H1 (cell line): ENCODE measurements around the gene RAPGEF5.

Source experiments
- SIN3A ChIP-seq, 2 experiments: IDR thresholded peaks in 1 of 2; conservative IDR thresholded peaks in 1 of 2; 2 replicates each; pipeline ENCODE4 v1.6.1; 2011 to 2012; ENCODE audit warnings: low read length in 2 of 2, improper control_type of control experiment in 1 of 2, low read depth in 1 of 2, mild to moderate bottlenecking in 1 of 2
- SUZ12 ChIP-seq: fragments of 200-600 bp; sonication (generic); IDR thresholded peaks from 2 replicates; pipeline ENCODE4 v1.6.1; 2012; ENCODE audit warnings: mild to moderate bottlenecking, inconsistent platforms, low read length, moderate library complexity, mixed read lengths
- ZNF274 ChIP-seq: IDR thresholded peaks from 2 replicates; pipeline ENCODE4 v1.7.0; 2012; ENCODE audit warnings: low read length, borderline replicate concordance; ENCODE audit errors: extremely low read depth
- TF ChIP-seq, protein P1 (sequence below): IDR thresholded peaks from 2 replicates; pipeline ENCODE4 v1.6.1; 2012; ENCODE audit warnings: inconsistent platforms

DNA sequence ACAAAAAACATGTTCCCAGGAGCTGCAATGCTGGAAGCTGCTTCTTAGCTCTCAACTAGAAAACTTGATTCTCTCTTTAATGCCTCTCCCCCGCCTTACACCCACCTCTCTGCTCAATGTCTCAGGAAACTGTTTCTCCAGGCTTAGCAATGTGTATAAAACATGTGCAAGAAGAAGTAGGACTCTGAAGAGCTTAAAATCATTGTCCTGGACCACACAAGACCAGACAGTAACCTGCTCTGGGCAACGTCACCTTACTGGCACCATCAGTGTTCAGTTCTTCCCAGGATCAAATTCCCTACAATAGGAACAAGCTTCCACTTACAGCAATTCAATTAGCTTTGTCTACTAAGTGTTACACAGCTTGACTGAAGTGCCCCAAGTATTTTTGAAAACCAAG, 104.9 kb downstream of the RAPGEF5 start:
- TF ChIP-seq ZNF274 (no peak), SIN3A (conservative IDR thresholded peaks at IDR 0.05 in 1 of 2, IDR thresholded peaks at IDR 0.05 in 1 of 2; ENCODE audit: low read depth in 1 of 2, low read length in 2 of 2) (no peak), SUZ12 (no peak)
- TF ChIP-seq, protein P1, sequence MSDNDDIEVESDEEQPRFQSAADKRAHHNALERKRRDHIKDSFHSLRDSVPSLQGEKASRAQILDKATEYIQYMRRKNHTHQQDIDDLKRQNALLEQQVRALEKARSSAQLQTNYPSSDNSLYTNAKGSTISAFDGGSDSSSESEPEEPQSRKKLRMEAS = no peak
